Left renal pelvis (tissue), 4 donors: ENCODE measurements around the gene RABGAP1L. TPM values are rescaled to one million over a fixed set of nuclear protein-coding genes. Genes with fewer than 3 reads are reported as not detected.
A peak's percentile ranks its signal among the peaks of the same experiment; 100 is the strongest.
"Not testable (repeated sequence)": the region's sequence is repeated elsewhere in the genome, so short reads cannot be mapped to it uniquely, and the experiment has no call there.

Source experiments
- DNase-seq, 4 donors: peaks; one replicate each; pipeline ENCODE4 v3.0.0-alpha.2; 2013; ENCODE audit warnings: low read depth in 4 of 4, low spot score in 3 of 4
- polyA plus RNA-seq, 4 donors: library from polyadenylated mRNA; unstranded; fragments of 120-200 nt; gene quantifications; one replicate each; pipeline ENCODE4 v1.2.1, GENCODE V29; 2013; ENCODE audit not compliant: insufficient read length in 4 of 4

The RABGAP1L gene
- polyA plus RNA-seq, 4 donors: 23.9 to 32.5 (median 28.4) TPM

DNA sequence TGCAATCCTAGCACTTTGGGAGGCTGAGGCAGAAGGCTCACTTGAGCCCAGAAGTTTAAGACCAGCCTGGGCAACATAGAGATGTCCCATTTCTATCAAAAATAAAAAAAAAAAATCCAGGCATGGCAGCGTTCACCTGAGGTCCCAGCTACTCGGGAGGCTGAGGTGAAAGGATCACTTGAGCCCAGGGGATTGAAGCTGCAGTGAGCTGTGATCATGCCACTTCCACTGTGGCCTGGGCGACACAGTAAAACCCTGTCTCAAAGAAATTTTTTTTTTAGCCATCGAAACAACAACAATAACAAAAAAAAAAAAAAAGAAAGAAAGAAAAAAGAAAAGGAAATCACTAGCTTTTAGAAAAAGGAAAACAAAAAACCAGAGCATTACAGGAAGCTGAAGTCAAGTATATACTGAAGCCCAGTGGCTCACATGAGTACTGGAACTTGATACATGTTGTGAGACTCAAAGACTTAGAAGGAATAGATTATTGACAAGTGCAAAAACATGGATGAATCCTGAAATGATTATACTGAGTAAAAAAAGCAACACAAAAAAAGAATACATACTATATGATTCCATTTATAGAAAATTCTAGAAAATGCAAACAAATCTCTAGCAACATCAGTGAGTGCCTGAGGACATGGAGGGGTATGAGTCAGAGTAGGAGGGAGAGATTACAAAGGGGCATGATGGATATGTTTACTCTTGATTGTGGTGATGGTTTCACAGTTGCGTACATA lies 6.1 kb upstream of the RABGAP1L start:
- DNase-seq: no peak

GRCh38 chr1:174153825-174154107 lies 5.6 kb upstream of the RABGAP1L start:
- no peak for DNase-seq

GRCh38 chr1:174156437-174156836 lies 2.9 kb upstream of the RABGAP1L start:
- no peak for DNase-seq

DNA sequence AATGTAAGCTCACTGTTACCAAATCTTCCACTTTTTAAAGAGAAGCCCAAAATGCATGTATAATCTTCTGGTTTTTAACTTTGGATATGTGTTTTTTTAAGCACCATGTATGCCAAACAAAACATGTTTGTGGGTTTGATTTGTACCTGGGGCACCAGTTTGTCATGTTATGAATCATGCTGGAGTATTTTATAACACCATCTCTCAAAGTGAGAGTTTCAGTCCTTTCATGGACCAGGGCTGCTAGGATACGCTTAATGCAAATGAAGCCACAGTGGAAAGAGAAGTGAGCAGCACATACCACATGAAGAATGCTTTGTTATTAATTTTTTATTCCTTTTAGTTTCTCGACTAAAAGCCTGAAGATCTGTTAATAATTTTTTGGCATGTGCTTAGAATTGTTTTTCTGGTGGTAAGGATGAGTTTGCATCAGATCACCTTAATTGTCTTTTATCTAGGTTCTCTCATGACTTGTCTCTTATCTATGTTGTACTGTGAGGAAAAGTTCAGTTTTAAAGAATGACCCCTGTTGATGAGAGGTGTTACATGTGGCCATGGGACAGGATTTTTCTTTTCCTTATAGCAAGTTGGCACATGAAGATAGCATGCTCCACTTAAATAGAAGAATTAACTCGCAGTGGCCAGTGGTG lies 2.0 kb upstream of the RABGAP1L start:
- DNase-seq: no peak

DNA sequence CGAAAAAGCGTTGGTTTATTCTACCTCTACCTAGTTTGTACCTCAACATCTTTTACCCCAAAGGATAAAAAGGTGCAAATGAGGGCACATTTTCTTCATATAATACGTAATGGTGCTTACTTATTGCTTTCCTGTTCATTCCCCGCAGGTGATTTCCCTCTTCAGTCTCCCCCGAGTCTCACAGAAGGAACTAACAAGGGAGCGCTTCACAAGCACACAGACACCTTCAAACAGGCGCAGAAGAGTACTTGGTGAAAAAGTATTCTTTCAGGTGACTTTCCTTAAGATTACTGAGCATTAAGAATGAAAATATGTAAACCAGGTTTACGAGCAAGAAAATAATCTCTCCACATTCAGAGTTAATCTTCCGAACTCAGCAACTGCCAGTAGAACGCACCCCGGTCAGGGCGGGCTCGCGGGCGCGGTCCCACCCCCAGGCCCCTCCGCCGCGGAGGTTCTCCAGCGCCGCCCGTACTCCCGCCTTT lies 511 bp upstream of the RABGAP1L start:
- DNase-seq: no peak

- DNase-seq: peak in 1 of 4 donors; percentile 27
These were observed 771 bp downstream of the RABGAP1L start for GRCh38 chr1:174160109-174160473.

DNA sequence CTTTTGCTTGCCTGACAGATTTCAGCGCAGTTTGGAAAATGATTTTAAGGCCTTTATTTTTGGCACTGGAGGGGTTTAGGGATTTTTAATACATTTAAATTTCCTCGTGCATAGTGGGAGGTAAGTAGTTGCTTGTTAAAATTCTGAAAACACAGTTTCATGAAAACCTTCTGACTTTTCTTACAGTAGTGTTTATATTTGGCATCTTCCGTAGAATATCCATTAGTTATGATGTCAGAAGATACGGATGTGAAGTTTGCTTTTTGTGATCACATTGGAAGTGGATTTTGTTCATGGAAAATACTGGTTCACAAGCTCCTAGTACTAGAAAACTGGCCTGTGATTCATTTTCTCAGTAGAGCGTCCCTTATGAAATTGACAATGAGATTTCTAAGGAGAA lies 1.3 kb downstream of the RABGAP1L start:
- DNase-seq: no peak

GRCh38 chr1:174161813-174162212 lies 2.5 kb downstream of the RABGAP1L start:
- DNase-seq: no peak

DNA sequence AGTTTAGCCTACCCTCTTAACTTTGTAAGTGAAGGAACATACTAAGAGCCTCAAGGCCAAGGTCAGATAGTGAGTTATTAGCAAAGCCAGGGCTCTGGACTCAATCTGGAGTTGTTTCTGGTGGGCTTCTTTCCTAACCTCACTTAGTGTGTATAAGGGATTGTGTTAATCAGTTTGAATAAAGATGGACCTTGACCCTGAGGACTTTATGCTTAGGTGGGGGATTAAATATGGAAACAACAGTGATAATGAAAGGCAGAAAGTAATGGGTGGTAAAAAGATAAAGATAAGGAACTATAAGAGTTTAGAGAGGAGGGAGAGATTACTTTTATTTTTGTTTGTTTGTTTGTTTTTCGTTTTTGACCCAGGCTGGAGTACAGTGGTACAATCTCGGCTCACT lies 5.5 kb downstream of the RABGAP1L start:
- DNase-seq: no peak

DNA sequence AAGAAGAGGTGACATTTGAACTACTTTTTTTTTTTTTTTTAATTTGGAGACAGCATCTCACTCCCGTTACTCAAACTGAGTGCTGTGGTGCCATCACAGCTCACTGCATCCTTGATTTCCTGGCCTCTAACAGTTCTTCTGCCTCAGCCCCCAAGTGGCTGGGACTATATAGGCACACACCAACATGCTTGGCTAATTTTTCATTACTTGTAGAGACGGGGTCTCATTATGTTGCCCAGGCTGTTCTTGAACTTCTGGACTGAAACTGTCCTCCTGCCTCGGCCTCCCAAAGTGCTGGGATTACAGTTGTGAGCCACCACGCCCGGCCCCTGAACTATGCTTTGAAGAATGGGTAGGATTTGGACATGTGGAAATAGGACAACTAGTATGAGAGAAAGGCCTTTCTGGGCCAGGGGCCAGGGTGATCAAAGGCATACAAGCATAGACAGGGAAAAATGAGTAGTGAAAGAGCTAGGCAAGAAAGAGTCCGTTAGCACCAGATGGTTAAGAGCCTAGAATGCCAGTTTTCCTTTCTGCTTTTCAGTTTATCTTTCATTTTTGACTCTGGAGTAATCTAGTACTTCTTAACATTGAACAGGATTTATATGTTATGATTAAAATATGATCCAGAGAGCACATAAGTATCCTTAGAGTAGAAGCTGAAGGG lies 6.3 kb downstream of the RABGAP1L start:
- no peak for DNase-seq

GRCh38 chr1:174166530-174167264 lies 7.4 kb downstream of the RABGAP1L start:
- no peak for DNase-seq

DNA sequence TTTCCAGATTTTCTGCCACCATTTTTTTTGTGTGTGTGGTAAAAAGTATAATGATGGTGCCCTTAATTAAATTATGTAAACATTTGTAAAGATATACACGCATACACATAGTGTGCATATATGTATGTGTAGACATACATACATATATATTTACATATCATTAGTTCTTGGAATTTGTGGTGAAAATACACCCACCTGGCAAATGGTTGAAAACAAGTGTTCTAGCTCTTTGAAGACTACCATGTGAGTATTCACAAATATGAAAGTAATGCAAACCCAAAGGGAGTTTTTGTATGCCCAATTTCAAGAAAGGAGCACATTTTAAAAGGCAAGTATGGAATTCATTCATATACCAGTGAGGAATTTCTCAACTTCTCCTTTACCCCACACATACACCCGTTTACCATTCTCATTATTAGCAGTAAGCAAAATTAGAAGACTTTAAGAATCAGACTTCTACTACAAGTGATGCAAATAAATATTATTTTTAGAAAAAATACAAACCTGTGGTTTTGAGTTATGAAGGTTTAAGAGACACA lies 8.0 kb downstream of the RABGAP1L start:
- no peak for DNase-seq

- DNase-seq: no peak
These were observed 10.0 kb downstream of the RABGAP1L start for GRCh38 chr1:174169342-174169741.

GRCh38 chr1:174171073-174171472 lies 11.8 kb downstream of the RABGAP1L start:
- no peak for DNase-seq

GRCh38 chr1:174174461-174175329 lies 15.4 kb downstream of the RABGAP1L start:
- DNase-seq: no peak

GRCh38 chr1:174178459-174178858 lies 19.1 kb downstream of the RABGAP1L start:
- not testable (repeated sequence) for DNase-seq

GRCh38 chr1:174189428-174190062 lies 30.2 kb downstream of the RABGAP1L start:
- DNase-seq: no peak

DNA sequence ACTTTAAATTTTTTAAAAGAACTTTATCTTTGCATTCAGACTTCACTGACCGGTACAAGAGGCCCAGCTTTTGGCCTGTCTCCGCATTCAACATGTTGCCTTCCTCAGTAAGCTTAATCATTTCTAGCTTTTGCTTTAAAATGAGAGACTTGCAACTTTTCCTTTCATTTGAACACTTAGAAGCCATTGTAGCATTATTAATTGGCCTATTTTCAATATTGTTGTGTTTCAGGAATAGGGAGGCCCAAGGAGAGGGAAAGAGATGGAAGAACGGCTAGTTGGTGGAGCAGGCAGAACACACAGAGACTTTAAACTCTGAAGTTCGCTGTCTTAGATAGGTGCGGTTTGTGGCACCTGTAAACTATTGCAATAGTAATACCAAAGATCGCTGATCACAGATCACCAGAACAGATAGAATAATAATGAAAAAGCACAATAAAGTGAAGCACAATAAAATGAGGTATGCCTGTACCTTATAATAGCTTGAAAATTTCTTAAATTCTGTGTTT lies 31.4 kb downstream of the RABGAP1L start:
- DNase-seq: no peak

GRCh38 chr1:174191349-174191862 lies 32.1 kb downstream of the RABGAP1L start:
- peak in 1 of 4 donors; percentile 14 for DNase-seq
